Anterior cingulate cortex (tissue), 58 donors: ENCODE measurements around the gene DGCR2.

Source experiments
- DNase-seq, 58 donors: peaks; one replicate each; lab custom pipeline; 2025; lab: John Stamatoyannopoulos, UW

DGCR2 gene

GRCh38 chr22:19147195-19147780 is 25.1 kb upstream of the DGCR2 start:
- no peak for DNase-seq

- no peak for DNase-seq
Measured at GRCh38 chr22:19146215-19146968, 24.2 kb upstream of the DGCR2 start.

GRCh38 chr22:19143967-19144400 is 21.8 kb upstream of the DGCR2 start:
- DNase-seq, result no peak

- no peak for DNase-seq
Measured at GRCh38 chr22:19143212-19143611, 21.0 kb upstream of the DGCR2 start.

GRCh38 chr22:19142394-19142793 is 20.2 kb upstream of the DGCR2 start:
- no peak for DNase-seq

- no peak for DNase-seq
Measured at GRCh38 chr22:19139974-19140373, 17.8 kb upstream of the DGCR2 start.

GRCh38 chr22:19139001-19139356 is 16.8 kb upstream of the DGCR2 start:
- no peak for DNase-seq

- DNase-seq, result no peak
Measured at GRCh38 chr22:19138217-19139000, 16.2 kb upstream of the DGCR2 start.

GRCh38 chr22:19137384-19138216 is 15.4 kb upstream of the DGCR2 start:
- no peak for DNase-seq

GRCh38 chr22:19136915-19137314 is 14.7 kb upstream of the DGCR2 start:
- no peak for DNase-seq

GRCh38 chr22:19134874-19135273 is 12.7 kb upstream of the DGCR2 start:
- DNase-seq, result no peak

- no peak for DNase-seq
Measured at GRCh38 chr22:19134176-19134831, 12.1 kb upstream of the DGCR2 start.

- DNase-seq, result no peak
Measured at GRCh38 chr22:19133561-19133960, 11.3 kb upstream of the DGCR2 start.

GRCh38 chr22:19132693-19133400 is 10.6 kb upstream of the DGCR2 start:
- no peak for DNase-seq

GRCh38 chr22:19132153-19132552 is 9.9 kb upstream of the DGCR2 start:
- no peak for DNase-seq

- DNase-seq, result no peak
Measured at GRCh38 chr22:19131685-19132015, 9.4 kb upstream of the DGCR2 start.

GRCh38 chr22:19130959-19131684 is 8.9 kb upstream of the DGCR2 start, which contains the start of gene TSSK2:
TSSK2 (plus strand) TSS chr22:19131308; CDS start chr22:19131400, 92 bp downstream.
- DNase-seq, result peak in 5 of 58 donors; percentile 15 to 54 (median 33)

- no peak for DNase-seq
Measured at GRCh38 chr22:19129871-19130270, 7.7 kb upstream of the DGCR2 start.
